Peyer's patch (tissue), 4 donors: Measurements from ENCODE around the gene RAD51B. TPM values are rescaled to one million over a fixed set of nuclear protein-coding genes. Genes with fewer than 3 reads are reported as not detected.
A peak's percentile ranks its signal among the peaks of the same experiment; 100 is the strongest.

Experiments
- DNase-seq, 3 donors: peaks; one replicate each; pipeline ENCODE4 v3.0.0-alpha.2; 2017 to 2019
- H3K27ac ChIP-seq, 4 donors: fragments of 200-600 bp; sonication (generic); one replicate each; pipeline ENCODE4 v1.5.1; 2016 to 2019
- H3K27me3 ChIP-seq, 2 donors: fragments of 200-600 bp; sonication (generic); one replicate each; pipeline ENCODE4 v1.5.1; 2019
- H3K36me3 ChIP-seq, 3 donors: fragments of 200-600 bp; sonication (generic); one replicate each; pipeline ENCODE4 v1.5.1; 2016 to 2019
- H3K4me1 ChIP-seq, 4 donors: fragments of 200-600 bp; sonication (generic); one replicate each; pipeline ENCODE4 v1.5.1; 2016 to 2019
- H3K4me3 ChIP-seq, 4 donors: fragments of 200-600 bp; sonication (generic); 1 replicate in 3 of 4; 2 replicates in 1 of 4; pipeline ENCODE4 v1.5.1; 2016 to 2019; ENCODE audit warnings: mild to moderate bottlenecking in 1 of 4
- H3K9me3 ChIP-seq, 4 donors: fragments of 200-600 bp; sonication (generic); one replicate each; pipeline ENCODE4 v1.5.1; 2016 to 2019; ENCODE audit warnings: mild to moderate bottlenecking in 1 of 4
- CTCF ChIP-seq, 6 experiments: fragments of 450-650 bp in 4 of 6; fragments of 200-600 bp in 2 of 6; sonication (generic) in 1 of 6; IDR thresholded peaks; one replicate each; pipeline ENCODE4 v1.5.1; 2017 to 2019; ENCODE audit warnings: antibody characterized with exemption in 6 of 6, mild to moderate bottlenecking in 3 of 6, moderate library complexity in 1 of 6
- POLR2A ChIP-seq, 2 donors: fragments of 450-650 bp; IDR thresholded peaks; one replicate each; pipeline ENCODE4 v1.5.1; 2017; ENCODE audit warnings: antibody characterized with exemption in 2 of 2, mild to moderate bottlenecking in 2 of 2, moderate library complexity in 2 of 2
- total RNA-seq, 4 donors: library from RNA; depleted of rRNA; stranded (reverse); fragments of >200 nt; gene quantifications; one replicate each; pipeline ENCODE4 v1.1.0, GENCODE V29; 2016

Gene RAD51B
- total RNA-seq, 4 donors from 2014 or later, result 12.6 to 103 (median 33.1) TPM

DNA sequence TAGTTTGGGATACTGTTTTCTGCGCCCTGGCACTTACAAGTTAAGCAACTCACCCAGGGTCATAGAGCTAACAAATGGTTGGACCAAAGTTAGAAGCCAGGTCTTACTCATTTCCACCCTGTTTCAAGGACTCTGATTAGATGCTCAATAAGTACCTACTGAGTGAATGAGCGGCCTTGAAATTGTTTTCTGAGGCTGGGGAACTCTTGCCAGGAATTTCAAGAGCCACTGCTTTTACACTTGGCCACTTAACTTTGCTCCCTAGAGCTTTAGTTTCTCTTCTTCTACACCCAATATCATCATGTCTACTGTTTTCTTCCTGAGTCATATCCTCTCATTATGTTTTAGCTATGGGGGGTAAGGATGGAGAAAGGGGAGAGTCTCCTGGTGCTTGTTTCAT lies 541.7 kb downstream of the RAD51B start:
- H3K9me3 ChIP-seq, result no peaks in the 10 kb centered on the region
- peaks cover 0 to 12% (median 5%) of the 10 kb centered on the region in 4 donors for H3K4me1 ChIP-seq
- TF ChIP-seq POLR2A (IDR thresholded peaks at IDR 0.05), result no peak
- TF ChIP-seq CTCF (IDR thresholded peaks at IDR 0.05), result no peak
- no peaks in the 10 kb centered on the region for H3K36me3 ChIP-seq
- no peak for DNase-seq
- H3K27me3 ChIP-seq, result no peaks in the 10 kb centered on the region
- H3K4me3 ChIP-seq, result no peak overlapping the region
- peak overlapping the region in 2 of 4 donors; percentile 61 for H3K27ac ChIP-seq

DNA sequence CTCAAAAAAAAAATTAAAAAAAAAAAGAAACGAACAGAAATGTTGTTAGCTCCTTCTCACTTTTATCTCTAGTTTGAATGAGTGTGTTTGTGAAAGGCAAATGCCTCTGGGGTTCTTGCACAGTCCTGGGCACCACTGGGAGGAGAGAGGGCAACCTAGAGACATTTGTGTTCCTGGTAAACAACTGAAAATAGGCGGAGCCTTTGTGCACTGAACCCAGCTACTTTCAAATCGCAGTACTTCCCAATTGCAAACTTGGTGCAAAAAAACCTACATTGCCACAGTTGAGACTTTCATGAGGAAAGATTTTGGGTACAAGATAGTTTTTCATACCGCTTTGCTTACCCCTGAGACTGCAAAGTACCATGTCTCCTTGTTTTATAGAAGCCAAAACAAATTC lies 543.3 kb downstream of the RAD51B start:
- no peaks in the 10 kb centered on the region for H3K36me3 ChIP-seq
- H3K9me3 ChIP-seq, result no peaks in the 10 kb centered on the region
- no peak for TF ChIP-seq POLR2A (IDR thresholded peaks at IDR 0.05)
- TF ChIP-seq CTCF (IDR thresholded peaks at IDR 0.05), result no peak
- no peaks in the 10 kb centered on the region for H3K27me3 ChIP-seq
- peak in 2 of 3 donors; percentile 46 to 61 for DNase-seq
- H3K27ac ChIP-seq, result peak overlapping the region in 2 of 4 donors; percentile 65 to 66
- H3K4me1 ChIP-seq, result peaks cover 0 to 12% (median 5%) of the 10 kb centered on the region in 4 donors
- no peak overlapping the region for H3K4me3 ChIP-seq

GRCh38 chr14:68363466-68363842 lies 543.9 kb downstream of the RAD51B start:
- TF ChIP-seq CTCF (IDR thresholded peaks at IDR 0.05), result no peak
- DNase-seq, result peak in 1 of 3 donors; percentile 27
- no peak overlapping the region for H3K4me3 ChIP-seq
- no peaks in the 10 kb centered on the region for H3K9me3 ChIP-seq
- H3K4me1 ChIP-seq, result peaks cover 0 to 12% (median 7%) of the 10 kb centered on the region in 4 donors
- H3K27ac ChIP-seq, result peak overlapping the region in 3 of 4 donors; percentile 38 to 66 (median 65)
- no peaks in the 10 kb centered on the region for H3K36me3 ChIP-seq
- H3K27me3 ChIP-seq, result no peaks in the 10 kb centered on the region

GRCh38 chr14:68363843-68364767 lies 544.5 kb downstream of the RAD51B start:
- H3K36me3 ChIP-seq, result no peaks in the 10 kb centered on the region
- peak overlapping the region in 3 of 4 donors; percentile 38 to 66 (median 65) for H3K27ac ChIP-seq
- peaks cover 0 to 9% (median 9%) of the 10 kb centered on the region in 4 donors for H3K4me1 ChIP-seq
- no peak overlapping the region for H3K4me3 ChIP-seq
- DNase-seq, result peak in 1 of 3 donors; percentile 62
- no peaks in the 10 kb centered on the region for H3K9me3 ChIP-seq
- TF ChIP-seq CTCF (IDR thresholded peaks at IDR 0.05), result no peak
- TF ChIP-seq POLR2A (IDR thresholded peaks at IDR 0.05), result no peak
- no peaks in the 10 kb centered on the region for H3K27me3 ChIP-seq

GRCh38 chr14:68364792-68365192 lies 545.2 kb downstream of the RAD51B start:
- peaks cover 0 to 9% (median 7%) of the 10 kb centered on the region in 4 donors for H3K4me1 ChIP-seq
- H3K27ac ChIP-seq, result peak overlapping the region in 3 of 4 donors; percentile 31 to 66 (median 65)
- no peak overlapping the region for H3K4me3 ChIP-seq
- DNase-seq, result no peak
- H3K9me3 ChIP-seq, result no peaks in the 10 kb centered on the region
- no peaks in the 10 kb centered on the region for H3K27me3 ChIP-seq
- no peak for TF ChIP-seq CTCF (IDR thresholded peaks at IDR 0.05)
- no peak for TF ChIP-seq POLR2A (IDR thresholded peaks at IDR 0.05)
- no peaks in the 10 kb centered on the region for H3K36me3 ChIP-seq
